ENCODE results near the gene VAPB.

GRCh38 chr20:58497076-58497641 is 108.1 kb downstream of the VAPB start:
- TF ChIP-seq POLR2A (IDR thresholded peaks at IDR 0.05) (no peak), CTCF (IDR thresholded peaks at IDR 0.05) (no peak)
